Measurements from ENCODE around the gene TMEM120B. TPM values are rescaled to one million over a fixed set of nuclear protein-coding genes. Genes with fewer than 3 reads are reported as not detected.

TMEM120B gene
- polyA plus RNA-seq, 1 donor from 2014 or later: 9.8 TPM

GRCh38 chr12:121829250-121829918 lies 116.8 kb downstream of the TMEM120B start:
- H3K36me3 ChIP-seq (ENCODE audit: insufficient read depth, low read length): no peaks in the 10 kb centered on the region

GRCh38 chr12:121830134-121830533 lies 117.6 kb downstream of the TMEM120B start:
- Histone ChIP-seq H3K9ac (ENCODE audit: low read length) (no peak overlapping the region), H3K9me3 (ENCODE audit: low read length) (no peaks in the 10 kb centered on the region), H3K27ac (ENCODE audit: low read length) (no peak overlapping the region), H3K36me3 (ENCODE audit: insufficient read depth, low read length) (no peaks in the 10 kb centered on the region), H3K79me2 (replicated peaks; ENCODE audit: insufficient read depth, low read length) (no peaks in the 10 kb centered on the region), H3K4me2 (ENCODE audit: low read length) (no peak overlapping the region), H2AFZ (ENCODE audit: low read depth, low read length) (no peak overlapping the region), H3K9me2 (ENCODE audit: insufficient read depth, low read length) (no peaks in the 10 kb centered on the region), H3K4me3 (ENCODE audit: low read length) (no peak overlapping the region), H3K27me3 (ENCODE audit: insufficient read depth, low read depth, low read length) (no peaks in the 10 kb centered on the region), H4K20me1 (ENCODE audit: insufficient read depth) (no peaks in the 10 kb centered on the region), H3F3A (ENCODE audit: insufficient read depth, low read length, poor library complexity, severe bottlenecking) (no peaks in the 10 kb centered on the region)
- TF ChIP-seq RAD21 (conservative IDR thresholded peaks at IDR 0.05): no peak
- no peak for TF ChIP-seq MXI1 (conservative IDR thresholded peaks at IDR 0.05; ENCODE audit: poor library complexity, severe bottlenecking)
- TF ChIP-seq SMC3 (conservative IDR thresholded peaks at IDR 0.05; ENCODE audit: poor library complexity): no peak
- no peak for TF ChIP-seq EZH2 (IDR thresholded peaks at IDR 0.05; ENCODE audit: borderline replicate concordance, insufficient read depth, low read length, poor library complexity, severe bottlenecking)
- TF ChIP-seq EP300 (conservative IDR thresholded peaks at IDR 0.05; ENCODE audit: poor library complexity, severe bottlenecking): no peak
- TF ChIP-seq REST (IDR thresholded peaks at IDR 0.05; ENCODE audit: borderline replicate concordance): no peak
- no peak for TF ChIP-seq POLR2AphosphoS5 (IDR thresholded peaks at IDR 0.05)

More at GRCh38 chr12:121829250-121829918, 116.8 kb downstream of the TMEM120B start:
- H3K4me3 ChIP-seq (ENCODE audit: low read length): no peak overlapping the region
- no peaks in the 10 kb centered on the region for H3F3A ChIP-seq (ENCODE audit: insufficient read depth, low read length, poor library complexity, severe bottlenecking)
- no peak overlapping the region for H2AFZ ChIP-seq (ENCODE audit: low read depth, low read length)
- H3K9me2 ChIP-seq (ENCODE audit: insufficient read depth, low read length): no peaks in the 10 kb centered on the region
- no peaks in the 10 kb centered on the region for H3K9me3 ChIP-seq (ENCODE audit: low read length)
- no peak overlapping the region for H3K4me2 ChIP-seq (ENCODE audit: low read length)
- H3K27me3 ChIP-seq (ENCODE audit: insufficient read depth, low read depth, low read length): no peaks in the 10 kb centered on the region
- no peak overlapping the region for H3K27ac ChIP-seq (ENCODE audit: low read length)
- no peaks in the 10 kb centered on the region for H4K20me1 ChIP-seq (ENCODE audit: insufficient read depth)
- TF ChIP-seq EZH2 (IDR thresholded peaks at IDR 0.05; ENCODE audit: borderline replicate concordance, insufficient read depth, low read length, poor library complexity, severe bottlenecking) (no peak), REST (IDR thresholded peaks at IDR 0.05; ENCODE audit: borderline replicate concordance) (no peak), RAD21 (conservative IDR thresholded peaks at IDR 0.05) (no peak), CTCF (IDR thresholded peaks at IDR 0.05; ENCODE audit: poor library complexity, severe bottlenecking) (no peak), SMC3 (conservative IDR thresholded peaks at IDR 0.05; ENCODE audit: poor library complexity) (no peak), TAF1 (IDR thresholded peaks at IDR 0.05; ENCODE audit: low read depth) (no peak), EP300 (conservative IDR thresholded peaks at IDR 0.05; ENCODE audit: poor library complexity, severe bottlenecking) (no peak), POLR2AphosphoS5 (IDR thresholded peaks at IDR 0.05) (no peak), MXI1 (conservative IDR thresholded peaks at IDR 0.05; ENCODE audit: poor library complexity, severe bottlenecking) (no peak)
- no peak overlapping the region for H3K9ac ChIP-seq (ENCODE audit: low read length)
- H3K79me2 ChIP-seq (replicated peaks; ENCODE audit: insufficient read depth, low read length): no peaks in the 10 kb centered on the region
